Measurements from ENCODE around the gene PPP1R36. TPM values are rescaled to one million over a fixed set of nuclear protein-coding genes. Genes with fewer than 3 reads are reported as not detected.

Gene PPP1R36
- total and polyA plus RNA-seq, 2 of the 8 experiments (the other 6 are each of a cell fraction or from before 2014, with no cell fraction given), result 0.39 to 0.93 TPM

GRCh38 chr14:64503434-64504309 is 46.1 kb upstream of the PPP1R36 start, which contains the start of gene ZBTB25 (continued):
- TF ChIP-seq CTCF (IDR thresholded peaks at IDR 0.05; ENCODE audit: control extremely low read depth in 1 of 3, insufficient read depth in 1 of 3, low read depth in 1 of 3, low read length in 3 of 3), result no peak
- TF ChIP-seq GABPA (IDR thresholded peaks at IDR 0.05; ENCODE audit: borderline replicate concordance, insufficient read depth, low read length), result peak; percentile 8; the same call in 1 of the 2 replicates
- no peak for TF ChIP-seq SAP30 (IDR thresholded peaks at IDR 0.05; ENCODE audit: insufficient read depth, insufficient replicate concordance, low read length)
- TF ChIP-seq CEBPB (IDR thresholded peaks at IDR 0.05; ENCODE audit: low read depth, low read length), result no peak
- TF ChIP-seq RXRA (IDR thresholded peaks at IDR 0.05; ENCODE audit: insufficient read depth, low read depth, low read length), result no peak
- TF ChIP-seq SP4 (IDR thresholded peaks at IDR 0.05; ENCODE audit: low read length), result no peak; the same call in 1 of the 2 replicates
- no peak for TF ChIP-seq CBX8 (IDR thresholded peaks at IDR 0.05; ENCODE audit: borderline replicate concordance, low read depth, low read length)
- TF ChIP-seq RFX5 (IDR thresholded peaks at IDR 0.05; ENCODE audit: borderline replicate concordance, low read depth, low read length), result no peak
- 0 out of 2 replicates have a peak, but pooled peaks have one; percentile 13 for TF ChIP-seq YY1 (IDR thresholded peaks at IDR 0.05; ENCODE audit: low read depth, low read length)
- TF ChIP-seq HDAC6 (IDR thresholded peaks at IDR 0.05; ENCODE audit: low read depth, low read length), result no peak
- no peak for TF ChIP-seq SIX5 (IDR thresholded peaks at IDR 0.05; ENCODE audit: low read depth, low read length)
- TF ChIP-seq EGR1 (IDR thresholded peaks at IDR 0.05; ENCODE audit: borderline replicate concordance, low read depth, low read length), result no peak
- TF ChIP-seq RBBP5 (IDR thresholded peaks at IDR 0.05; ENCODE audit: borderline replicate concordance, low read depth, low read length), result no peak; the same call in none of the 2 replicates
- TF ChIP-seq FOSL1 (IDR thresholded peaks at IDR 0.05; ENCODE audit: insufficient read depth, low read depth, low read length), result no peak
- TF ChIP-seq, protein P1, sequence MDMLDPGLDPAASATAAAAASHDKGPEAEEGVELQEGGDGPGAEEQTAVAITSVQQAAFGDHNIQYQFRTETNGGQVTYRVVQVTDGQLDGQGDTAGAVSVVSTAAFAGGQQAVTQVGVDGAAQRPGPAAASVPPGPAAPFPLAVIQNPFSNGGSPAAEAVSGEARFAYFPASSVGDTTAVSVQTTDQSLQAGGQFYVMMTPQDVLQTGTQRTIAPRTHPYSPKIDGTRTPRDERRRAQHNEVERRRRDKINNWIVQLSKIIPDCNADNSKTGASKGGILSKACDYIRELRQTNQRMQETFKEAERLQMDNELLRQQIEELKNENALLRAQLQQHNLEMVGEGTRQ (IDR thresholded peaks at IDR 0.05; ENCODE audit: low read length), result peak; percentile 88
- no peak for TF ChIP-seq EP300 (IDR thresholded peaks at IDR 0.05; ENCODE audit: borderline replicate concordance in 1 of 2, low read depth in 2 of 2, low read length in 2 of 2)
- TF ChIP-seq RNF2 (IDR thresholded peaks at IDR 0.05; ENCODE audit: borderline replicate concordance, low read depth, low read length, missing control alignments, poor library complexity, severe bottlenecking), result no peak
- TF ChIP-seq CREB1 (IDR thresholded peaks at IDR 0.05), result peak; percentile 16; the same call in 1 of the 2 replicates
- peak; percentile 89 for TF ChIP-seq MAX (IDR thresholded peaks at IDR 0.05)
